GM13977 (cell line): ENCODE data around the gene CHST1.

Experiments used
- DNase-seq: peaks from one replicate; pipeline ENCODE4 v3.0.0; 2012; ENCODE audit warnings: low spot score
- in situ Hi-C: fragments of 300-500 bp; cut with MboI; formaldehyde crosslinking; loops from one replicate; pipeline ENCODE4 v1.12.0; 2022; ENCODE audit warnings: low sequenced_read_pairs, low pct_unique_long_range_greater_than_20kb, mixed read lengths, inconsistent platforms; ENCODE audit not compliant: unreplicated experiment
- TF ChIP-seq, protein P1 (sequence below): IDR thresholded peaks from 2 replicates; pipeline ENCODE4 v1.5.1; 2012; ENCODE audit warnings: mild to moderate bottlenecking, control low read depth; ENCODE audit not compliant: insufficient read depth; ENCODE audit errors: extremely low read depth, missing control alignments

Gene CHST1

DNA sequence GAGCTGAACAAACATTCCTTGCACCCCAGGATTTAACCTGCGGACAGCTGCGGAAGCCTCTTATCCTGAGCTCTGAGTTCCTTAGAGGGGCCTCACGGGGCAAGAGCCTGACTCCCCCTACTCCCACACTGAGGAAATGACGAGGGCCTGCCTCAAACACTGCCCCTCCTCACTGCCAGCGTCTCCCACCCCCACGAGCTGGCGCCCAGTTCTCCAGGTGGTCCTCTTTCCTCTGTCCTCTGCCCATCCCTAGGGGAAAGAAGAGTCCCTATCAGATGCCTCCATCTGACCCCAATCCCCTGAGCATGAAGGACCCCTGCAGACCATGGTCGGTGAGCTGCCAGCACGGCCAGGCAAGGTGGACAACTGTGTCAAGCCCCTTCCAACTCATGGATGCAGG lies 14.3 kb downstream of the CHST1 start:
- TF ChIP-seq, protein P1, sequence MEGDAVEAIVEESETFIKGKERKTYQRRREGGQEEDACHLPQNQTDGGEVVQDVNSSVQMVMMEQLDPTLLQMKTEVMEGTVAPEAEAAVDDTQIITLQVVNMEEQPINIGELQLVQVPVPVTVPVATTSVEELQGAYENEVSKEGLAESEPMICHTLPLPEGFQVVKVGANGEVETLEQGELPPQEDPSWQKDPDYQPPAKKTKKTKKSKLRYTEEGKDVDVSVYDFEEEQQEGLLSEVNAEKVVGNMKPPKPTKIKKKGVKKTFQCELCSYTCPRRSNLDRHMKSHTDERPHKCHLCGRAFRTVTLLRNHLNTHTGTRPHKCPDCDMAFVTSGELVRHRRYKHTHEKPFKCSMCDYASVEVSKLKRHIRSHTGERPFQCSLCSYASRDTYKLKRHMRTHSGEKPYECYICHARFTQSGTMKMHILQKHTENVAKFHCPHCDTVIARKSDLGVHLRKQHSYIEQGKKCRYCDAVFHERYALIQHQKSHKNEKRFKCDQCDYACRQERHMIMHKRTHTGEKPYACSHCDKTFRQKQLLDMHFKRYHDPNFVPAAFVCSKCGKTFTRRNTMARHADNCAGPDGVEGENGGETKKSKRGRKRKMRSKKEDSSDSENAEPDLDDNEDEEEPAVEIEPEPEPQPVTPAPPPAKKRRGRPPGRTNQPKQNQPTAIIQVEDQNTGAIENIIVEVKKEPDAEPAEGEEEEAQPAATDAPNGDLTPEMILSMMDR = no peak
- DNase-seq = no peak
- in situ Hi-C loops = no loop called here

DNA sequence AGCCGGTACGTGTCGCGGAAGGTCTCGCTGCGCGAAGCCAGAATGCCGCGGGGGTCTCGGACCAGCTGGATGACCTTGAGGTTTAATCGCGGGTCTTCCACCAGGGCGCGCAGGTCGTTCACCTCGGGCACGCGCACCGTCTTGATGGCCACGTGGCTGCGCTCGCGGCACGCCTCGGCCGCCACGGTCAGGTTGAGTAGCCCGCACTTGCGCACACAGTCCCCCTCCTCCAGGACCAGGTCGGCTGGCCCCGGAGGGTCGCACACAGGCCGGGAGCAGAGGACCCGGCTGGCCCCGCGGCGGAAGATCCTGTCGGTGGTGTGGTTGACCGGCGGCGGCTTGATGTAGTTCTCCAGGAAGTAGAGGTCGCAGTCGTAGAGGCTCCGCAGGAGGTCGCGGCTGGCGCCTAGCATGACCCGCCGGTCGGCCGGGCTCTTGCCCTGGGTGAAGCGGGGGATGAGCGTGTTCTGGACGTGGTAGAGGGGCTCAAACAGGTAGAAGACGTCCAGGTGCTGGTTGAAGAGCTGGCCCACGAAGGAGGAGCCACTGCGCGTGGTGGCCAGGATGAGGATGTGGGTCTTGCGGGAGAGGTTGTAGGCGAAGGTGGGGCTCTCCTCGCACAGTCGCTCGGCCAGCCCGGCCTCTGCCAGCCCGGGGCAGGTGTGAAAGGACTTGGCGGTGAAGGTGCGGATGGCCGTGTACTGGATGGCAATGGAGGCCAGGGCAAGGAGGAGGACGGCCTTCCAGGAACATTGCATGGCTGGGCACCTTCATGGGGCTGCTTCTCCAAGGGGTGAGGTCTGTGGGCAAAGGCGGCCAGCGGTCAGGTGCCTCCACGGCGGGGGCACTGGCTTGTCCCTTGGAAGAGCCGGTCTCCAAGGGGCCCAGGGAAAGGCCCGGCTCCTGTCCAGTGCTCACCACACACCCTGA lies 15.0 kb downstream of the CHST1 start:
- in situ Hi-C loops = no loop called here
- no peak for DNase-seq
- TF ChIP-seq, protein P1 = no peak

DNA sequence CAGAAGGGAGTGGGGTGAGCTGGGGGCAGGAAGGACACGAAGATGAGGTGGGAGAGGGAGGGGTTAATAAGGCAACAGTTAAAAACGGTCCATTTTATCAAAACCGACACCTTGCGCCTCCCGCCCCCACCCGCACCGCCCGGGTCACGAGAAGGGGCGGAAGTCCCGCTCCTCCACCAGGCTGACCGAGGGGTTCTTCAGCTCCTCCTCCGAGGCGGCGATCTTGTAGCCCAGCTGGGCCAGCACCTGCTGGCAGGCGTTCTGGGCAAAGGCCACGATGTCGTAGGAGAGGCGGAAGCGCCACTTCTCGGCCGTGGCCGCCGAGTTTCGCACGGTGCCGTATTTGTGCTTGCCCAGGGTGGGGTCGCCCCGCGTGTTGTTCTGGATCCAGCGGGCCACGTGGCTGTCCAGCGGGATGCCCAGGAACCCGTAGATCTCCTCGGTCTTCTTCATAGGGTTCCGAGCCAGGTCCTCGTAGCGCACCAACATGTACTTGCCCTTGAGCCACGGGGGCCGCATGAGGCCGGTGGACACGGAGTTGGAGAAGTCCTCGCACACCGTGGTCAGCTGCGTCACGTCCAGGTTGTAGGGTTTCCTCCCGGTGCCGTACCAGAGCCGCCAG lies 15.8 kb downstream of the CHST1 start:
- TF ChIP-seq, protein P1 = no peak
- in situ Hi-C loops = no loop called here
- DNase-seq = peak; percentile 10

DNA sequence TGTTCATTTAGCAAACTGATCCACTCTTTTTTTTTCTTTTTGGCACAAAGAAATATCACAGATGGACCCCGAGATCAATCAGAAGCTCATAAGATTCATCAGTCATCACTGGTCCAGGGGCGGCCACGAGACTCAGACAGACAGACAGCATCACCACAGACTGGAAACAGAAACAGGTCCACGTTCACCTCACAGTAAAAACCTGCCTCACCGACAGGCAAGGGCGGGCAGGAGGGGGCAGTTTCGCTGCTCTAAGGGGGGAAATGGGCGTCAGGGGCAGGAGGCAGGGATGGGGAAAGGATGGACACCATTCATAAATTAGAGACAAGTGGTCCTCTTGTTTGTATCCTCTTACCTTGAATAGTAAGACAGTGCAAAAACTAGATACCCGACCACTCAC lies 16.5 kb downstream of the CHST1 start:
- in situ Hi-C loops = no loop called here
- TF ChIP-seq, protein P1 = no peak

DNA sequence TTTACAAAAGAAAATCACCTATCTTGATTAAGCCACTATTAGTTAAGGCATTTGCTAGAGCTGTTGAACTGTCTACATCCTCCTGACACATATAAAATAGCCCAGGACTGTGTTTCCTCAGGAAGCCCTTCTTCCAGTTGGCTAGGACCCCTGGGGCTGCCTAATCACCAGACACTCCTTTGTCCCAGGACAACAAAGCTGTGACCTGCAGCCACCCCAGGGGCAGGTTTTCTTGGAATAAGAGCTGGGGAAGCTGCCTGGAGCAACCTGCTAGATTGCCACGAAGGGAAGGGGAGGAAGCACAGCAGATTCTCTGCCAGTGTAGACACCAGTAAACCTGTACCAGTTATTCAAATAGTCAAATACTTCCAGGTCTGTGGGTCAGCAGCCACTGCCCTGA lies 17.6 kb downstream of the CHST1 start:
- in situ Hi-C loops = no loop called here
- TF ChIP-seq, protein P1 = no peak
- peak; percentile 11 for DNase-seq

More for the DNA sequence above, 16.5 kb downstream of the CHST1 start:
- DNase-seq = no peak

DNA sequence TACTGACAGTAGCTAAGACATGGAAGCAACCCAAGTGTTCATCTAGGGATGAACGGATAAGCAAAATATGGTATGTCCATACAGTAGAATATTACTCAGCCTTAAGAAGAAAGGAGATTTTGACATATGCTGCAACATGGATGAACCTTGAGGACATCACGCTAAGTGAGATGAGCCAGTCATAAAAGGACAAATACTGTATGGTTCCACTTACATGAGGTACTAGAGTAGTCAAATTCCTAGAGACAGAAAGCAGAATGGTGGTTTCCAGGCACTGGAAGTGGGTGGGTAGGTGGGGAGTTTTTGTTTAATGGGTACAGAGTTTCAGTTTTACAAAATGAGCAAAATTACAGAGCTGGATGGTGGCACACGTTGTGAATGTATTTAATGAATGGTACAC lies 18.1 kb downstream of the CHST1 start:
- TF ChIP-seq, protein P1 = no peak
- DNase-seq = no peak
- in situ Hi-C loops = no loop called here
